ENCODE results near the gene TTC34.

GRCh38 chr1:2811533-2811918 is 10.0 kb upstream of the TTC34 start:
- TF ChIP-seq POLR2AphosphoS5 (IDR thresholded peaks at IDR 0.05) (no peak), CTCF (IDR thresholded peaks at IDR 0.05) (no peak), POLR2A (IDR thresholded peaks at IDR 0.05) (no peak)
